OCI-LY7 (cell line): ENCODE measurements around the gene TTC21A. TPM values are rescaled to one million over a fixed set of nuclear protein-coding genes. Genes with fewer than 3 reads are reported as not detected.

Experiments
- BruUV-seq: library from RNA; stranded (reverse); fragments of 400-500 nt; replicated peaks from 2 replicates; lab custom pipeline; 2021; lab: Mats Ljungman, UMichigan
- CTCF ChIA-PET: fragments of 300-600 bp; sonication (Branson Sonifier 250); formaldehyde crosslinking; loops from one replicate; lab custom pipeline; 2022; ENCODE audit warnings: antibody characterized with exemption; ENCODE audit not compliant: unreplicated experiment; lab: Charles Lee
- POLR2A ChIA-PET: fragments of 300-600 bp; sonication (Branson Sonifier 250); formaldehyde crosslinking; loops from one replicate; lab custom pipeline; 2022; ENCODE audit warnings: antibody characterized with exemption; lab: Charles Lee
- DNase-seq: peaks from one replicate; pipeline ENCODE4 v3.0.0-alpha.2; 2015; ENCODE audit warnings: low spot score
- H2AFZ ChIP-seq: fragments of 200-600 bp; sonication (generic), shearing (Covaris generic); 2 replicates; pipeline ENCODE4 v1.6.1; 2014; ENCODE audit warnings: mild to moderate bottlenecking, antibody characterized with exemption, low read length, moderate library complexity
- H3K27ac ChIP-seq: fragments of 200-600 bp; sonication (generic); 2 replicates; pipeline ENCODE4 v1.5.1; 2014; ENCODE audit warnings: mixed run types, low read depth, mild to moderate bottlenecking, moderate library complexity, low read length, inconsistent platforms; ENCODE audit not compliant: poor library complexity, severe bottlenecking
- H3K36me3 ChIP-seq: fragments of 200-600 bp; sonication (generic); 2 replicates; pipeline ENCODE4 v1.6.1; 2014; ENCODE audit warnings: mild to moderate bottlenecking, antibody characterized with exemption, low read length, moderate library complexity, mixed read lengths; ENCODE audit not compliant: insufficient read depth
- H3K4me1 ChIP-seq: fragments of 200-600 bp; sonication (generic); 2 replicates; pipeline ENCODE4 v1.5.1; 2014; ENCODE audit warnings: mild to moderate bottlenecking, low read length; ENCODE audit not compliant: insufficient read depth, poor library complexity, severe bottlenecking
- H3K4me2 ChIP-seq: fragments of 200-600 bp; sonication (generic); 2 replicates; pipeline ENCODE4 v1.6.1; 2014; ENCODE audit warnings: mild to moderate bottlenecking, low read length
- H3K4me3 ChIP-seq: fragments of 200-600 bp; sonication (generic); 2 replicates; pipeline ENCODE4 v1.5.1; 2014; ENCODE audit warnings: mild to moderate bottlenecking, low read depth, low read length; ENCODE audit not compliant: poor library complexity, severe bottlenecking
- H3K79me2 ChIP-seq: fragments of 200-600 bp; sonication (generic); 2 replicates; pipeline ENCODE4 v1.6.1; 2016; ENCODE audit warnings: low read depth, mild to moderate bottlenecking, low read length, moderate library complexity, mixed read lengths; ENCODE audit not compliant: insufficient read depth
- H3K9me2 ChIP-seq: fragments of 200-600 bp; sonication (generic); 2 replicates; pipeline ENCODE4 v1.6.1; 2016; ENCODE audit warnings: mild to moderate bottlenecking, low read length, mixed read lengths; ENCODE audit not compliant: insufficient read depth
- H3K9me3 ChIP-seq: fragments of 200-600 bp; sonication (generic); 2 replicates; pipeline ENCODE4 v1.6.1; 2014; ENCODE audit warnings: mild to moderate bottlenecking, mixed run types, low read length, mixed read lengths
- H4K20me1 ChIP-seq: fragments of 200-600 bp; sonication (generic); 2 replicates; pipeline ENCODE4 v1.6.1; 2014; ENCODE audit warnings: mild to moderate bottlenecking, antibody characterized with exemption, low read length, moderate library complexity, mixed read lengths; ENCODE audit not compliant: insufficient read depth
- EZH2phosphoT487 ChIP-seq: fragments of 200-600 bp; sonication (generic); IDR thresholded peaks from 2 replicates; pipeline ENCODE4 v1.6.1; 2018; ENCODE audit warnings: low read depth, borderline replicate concordance, mild to moderate bottlenecking, mixed run types, antibody characterized with exemption, low read length, moderate library complexity, mixed read lengths
- intact Hi-C: fragments of 100-400 bp; cut with micrococcal nuclease; formaldehyde crosslinking; loops from one replicate; pipeline ENCODE4 v1.10.0; 2022; ENCODE audit not compliant: unreplicated experiment
- total RNA-seq, 2 experiments: library from RNA; depleted of rRNA in 1 of 2; stranded (reverse); fragments of >200 nt in 1 of 2; shearing (Covaris generic) in 1 of 2; gene quantifications; 2 replicates each; pipeline ENCODE4 v1.2.3, GENCODE V29; 2014 to 2022
- TF ChIP-seq, protein P1 (sequence below): fragments of 200-600 bp; sonication (generic); conservative IDR thresholded peaks from 2 replicates; pipeline ENCODE4 v1.5.1; 2014; ENCODE audit warnings: mild to moderate bottlenecking, antibody characterized with exemption, low read length, moderate library complexity, mixed read lengths

Gene TTC21A
- total RNA-seq, 2 experiments from 2014 or later: 12.8 to 27.1 TPM

- Histone ChIP-seq H3K9me2 (no peaks in the 10 kb centered on the region), H2AFZ (no peak overlapping the region), H3K4me3 (no peak overlapping the region), H3K79me2 (no peaks in the 10 kb centered on the region), H3K4me2 (no peak overlapping the region), H3K9me3 (no peaks in the 10 kb centered on the region), H3K27ac (no peak overlapping the region), H3K4me1 (peaks cover 27% of the 10 kb centered on the region), H4K20me1 (no peaks in the 10 kb centered on the region), H3K36me3 (peaks cover 39% of the 10 kb centered on the region)
- TF ChIP-seq, protein P1, sequence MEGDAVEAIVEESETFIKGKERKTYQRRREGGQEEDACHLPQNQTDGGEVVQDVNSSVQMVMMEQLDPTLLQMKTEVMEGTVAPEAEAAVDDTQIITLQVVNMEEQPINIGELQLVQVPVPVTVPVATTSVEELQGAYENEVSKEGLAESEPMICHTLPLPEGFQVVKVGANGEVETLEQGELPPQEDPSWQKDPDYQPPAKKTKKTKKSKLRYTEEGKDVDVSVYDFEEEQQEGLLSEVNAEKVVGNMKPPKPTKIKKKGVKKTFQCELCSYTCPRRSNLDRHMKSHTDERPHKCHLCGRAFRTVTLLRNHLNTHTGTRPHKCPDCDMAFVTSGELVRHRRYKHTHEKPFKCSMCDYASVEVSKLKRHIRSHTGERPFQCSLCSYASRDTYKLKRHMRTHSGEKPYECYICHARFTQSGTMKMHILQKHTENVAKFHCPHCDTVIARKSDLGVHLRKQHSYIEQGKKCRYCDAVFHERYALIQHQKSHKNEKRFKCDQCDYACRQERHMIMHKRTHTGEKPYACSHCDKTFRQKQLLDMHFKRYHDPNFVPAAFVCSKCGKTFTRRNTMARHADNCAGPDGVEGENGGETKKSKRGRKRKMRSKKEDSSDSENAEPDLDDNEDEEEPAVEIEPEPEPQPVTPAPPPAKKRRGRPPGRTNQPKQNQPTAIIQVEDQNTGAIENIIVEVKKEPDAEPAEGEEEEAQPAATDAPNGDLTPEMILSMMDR: no peak
- no peak for TF ChIP-seq EZH2phosphoT487
- intact Hi-C loops: no loop called here
- no TSS peak for BruUV-seq
- DNase-seq: no peak
- CTCF ChIA-PET: no interaction called here
- POLR2A ChIA-PET: interaction anchor here (0.6 kb wide), 3 partner anchors 17 to 1605 kb away, joined by 3 to 4 read pairs (median 3); no protein-coding TSS in a partner anchor
These were observed 24.7 kb upstream of the TTC21A start for GRCh38 chr3:39082666-39083313.

GRCh38 chr3:39086144-39086543 lies 21.3 kb upstream of the TTC21A start:
- H3K79me2 ChIP-seq: no peaks in the 10 kb centered on the region
- H3K4me1 ChIP-seq: peaks cover 29% of the 10 kb centered on the region
- BruUV-seq: no TSS peak
- no peaks in the 10 kb centered on the region for H3K9me2 ChIP-seq
- peak overlapping the region; percentile 84 for H3K27ac ChIP-seq
- H3K4me2 ChIP-seq: peak overlapping the region; percentile 66
- H2AFZ ChIP-seq: peak overlapping the region; percentile 1; the same call in 1 of the 2 replicates
- no peaks in the 10 kb centered on the region for H4K20me1 ChIP-seq
- intact Hi-C loops: loop anchor here (2.0 to 5.0 kb wide), 4 partner anchors 23 to 201 kb away; no protein-coding TSS in a partner anchor
- H3K36me3 ChIP-seq: peaks cover 58% of the 10 kb centered on the region
- ChIA-PET CTCF (interaction anchor here (0.6 to 1.6 kb wide), 4 partner anchors 19 to 202 kb away, joined by 3 to 4 read pairs (median 4); no protein-coding TSS in a partner anchor), POLR2A (interaction anchor here (0.6 to 1.5 kb wide), 9 partner anchors 12 to 86 kb away, joined by 3 to 4 read pairs (median 3); no protein-coding TSS in a partner anchor)
- peak; percentile 91 for DNase-seq
- H3K9me3 ChIP-seq: no peaks in the 10 kb centered on the region
- peak overlapping the region; percentile 30 for H3K4me3 ChIP-seq
- no peak for TF ChIP-seq EZH2phosphoT487
- TF ChIP-seq, protein P1: peak; percentile 64
